ENCODE measurements around the gene PRUNE2.

DNA sequence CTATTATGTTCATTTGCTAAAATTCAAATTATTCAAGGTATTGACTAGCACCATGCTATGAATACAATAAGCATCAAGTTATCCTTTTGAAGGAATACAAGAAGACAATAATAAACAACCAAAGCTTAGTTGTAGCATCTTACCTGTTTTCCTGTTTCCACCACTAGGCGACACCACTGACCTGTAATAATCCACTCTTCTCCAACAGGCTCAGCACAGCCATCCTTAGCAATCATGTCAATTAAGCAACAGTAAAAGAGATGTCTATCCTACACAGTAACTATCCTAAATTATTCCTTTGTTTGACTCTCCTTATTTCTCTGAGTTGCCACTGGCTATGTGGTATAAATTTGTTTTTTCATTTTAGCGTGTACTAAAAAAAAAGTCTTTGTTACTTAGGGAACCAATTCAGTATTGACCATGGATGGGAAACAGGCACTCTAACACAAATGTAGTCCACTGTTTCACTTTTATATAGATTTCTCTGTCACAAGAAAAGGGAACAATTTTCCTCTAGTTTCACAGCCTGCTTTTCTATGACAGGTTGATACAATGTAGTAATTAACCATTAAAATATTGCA, 95.4 kb downstream of the PRUNE2 start:
- TF ChIP-seq ZNF274 (IDR thresholded peaks at IDR 0.05; ENCODE audit: low read depth, low read length) (no peak), YY1 (IDR thresholded peaks at IDR 0.05; ENCODE audit: insufficient read depth, insufficient read length) (no peak)

All from NT2/D1 (cell line).